ENCODE data around the gene OVOL3. TPM values are rescaled to one million over a fixed set of nuclear protein-coding genes. Genes with fewer than 3 reads are reported as not detected.
"Not testable (repeated sequence)": the region's sequence is repeated elsewhere in the genome, so short reads cannot be mapped to it uniquely, and the experiment has no call there.

Gene OVOL3
- total RNA-seq = not detected
- not detected for polyA plus RNA-seq
- long read RNA-seq, donor 1 = 0 reads
- long read RNA-seq, donor 2 = 0 reads
- long read RNA-seq, donor 3 = 0 reads

- intact Hi-C loops (cut with DNase I) = loop anchor here in 5 of 10 donors (5.0 to 10.0 kb wide), 4 partner anchors 53 to 118 kb away; partner anchors contain the start of gene SDHAF1 (in 3 of the 5)
- WGBS, 4 donors = 49 to 94% (median 50%) methylated on average over 1 of the region's 1 CpG; no CpG with 5 or more reads in 1 of the 4 donors
- Histone ChIP-seq H3K4me3 (no peak within 1 kb of the TSS), H3K4me1 (peaks cover 0 to 18% (median 9%) of the 10 kb centered on the region in 12 donors), H3K36me3 (peaks cover 0 to 33% (median 28%) of the 10 kb centered on the region in 9 donors), H3K27ac (no peak within 1 kb of the TSS), H3K9me3 (no peaks in the 10 kb centered on the region), H3K27me3 (no peaks in the 10 kb centered on the region)
- no peak for TF ChIP-seq CTCF (IDR thresholded peaks at IDR 0.05)
- TF ChIP-seq POLR2A (IDR thresholded peaks at IDR 0.05) = no peak
- DNase-seq (no peak), ATAC-seq (no peak)
Observed at GRCh38 chr19:36110487-36111199, at the start of gene OVOL3. TSS of gene OVOL3 (plus strand) at chr19:36111143. CDS start at chr19:36111203, 60 bp downstream.

- intact Hi-C loops (cut with DNase I) = loop anchor here in 6 of 10 donors (2.0 to 5.0 kb wide), 4 partner anchors 36 to 111 kb away; no protein-coding TSS in a partner anchor
Observed at GRCh38 chr19:36061367-36061766, 49.6 kb upstream of the OVOL3 start.

GRCh38 chr19:36064826-36065225 lies 46.1 kb upstream of the OVOL3 start:
- TF ChIP-seq POLR2A (IDR thresholded peaks at IDR 0.05) = no peak
- TF ChIP-seq CTCF (IDR thresholded peaks at IDR 0.05) = no peak
- intact Hi-C loops (cut with DNase I) = loop anchor here in 4 of 10 donors (5.0 kb wide), 3 partner anchors 32 to 107 kb away; no protein-coding TSS in a partner anchor
- Histone ChIP-seq H3K4me3 (no peak overlapping the region), H3K36me3 (peaks cover 0 to 3% (median 0%) of the 10 kb centered on the region in 9 donors), H3K27ac (no peak overlapping the region), H3K4me1 (no peaks in the 10 kb centered on the region), H3K9me3 (no peaks in the 10 kb centered on the region), H3K27me3 (no peaks in the 10 kb centered on the region)
- DNase-seq (no peak), ATAC-seq (no peak)
- 87 to 99% (median 95%) methylated on average over 8 of the region's 8 CpGs for WGBS, 4 donors

More at GRCh38 chr19:36061367-36061766, 49.6 kb upstream of the OVOL3 start:
- Histone ChIP-seq H3K9me3 (no peaks in the 10 kb centered on the region), H3K36me3 (peaks cover 0 to 7% (median 0%) of the 10 kb centered on the region in 9 donors), H3K4me3 (no peak overlapping the region), H3K27me3 (no peaks in the 10 kb centered on the region), H3K27ac (no peak overlapping the region), H3K4me1 (no peaks in the 10 kb centered on the region)
- DNase-seq = no peak
- ATAC-seq = no peak
- 88 to 100% (median 95%) methylated on average over 2 of the region's 2 CpGs for WGBS, 4 donors
- no peak for TF ChIP-seq CTCF (IDR thresholded peaks at IDR 0.05)
- TF ChIP-seq POLR2A (IDR thresholded peaks at IDR 0.05) = no peak

- TF ChIP-seq POLR2A (IDR thresholded peaks at IDR 0.05) (no peak), CTCF (IDR thresholded peaks at IDR 0.05) (no peak)
- Histone ChIP-seq H3K27ac (no peak overlapping the region), H3K4me3 (no peak overlapping the region), H3K27me3 (no peaks in the 10 kb centered on the region), H3K36me3 (no peaks in the 10 kb centered on the region), H3K4me1 (no peaks in the 10 kb centered on the region), H3K9me3 (no peaks in the 10 kb centered on the region)
- intact Hi-C loops (cut with DNase I) = loop anchor here in 1 of 10 donors (5.0 kb wide), 1 partner anchor 35 kb away; no protein-coding TSS in a partner anchor
- no peak for DNase-seq
- ATAC-seq = no peak
- WGBS, 4 donors = 93 to 98% (median 95%) methylated on average over 11 of the region's 11 CpGs
Observed at GRCh38 chr19:36067681-36068080, 43.3 kb upstream of the OVOL3 start.

- H3K4me3 ChIP-seq, H3K36me3 ChIP-seq, DNase-seq, H3K27ac ChIP-seq, H3K4me1 ChIP-seq, H3K27me3 ChIP-seq, ATAC-seq, H3K9me3 ChIP-seq: not testable (repeated sequence)
- 97 to 99% (median 98%) methylated on average over 17 to 54 of the region's 57 CpGs for WGBS, 4 donors
- intact Hi-C loops (cut with DNase I) = loop anchor here in 1 of 10 donors (5.0 kb wide), 1 partner anchor 33 kb away; no protein-coding TSS in a partner anchor
Observed at GRCh38 chr19:36068810-36069499, 42.0 kb upstream of the OVOL3 start.
